HG03108 (cell line): ENCODE measurements around the gene KCNMB2.
"Not testable (repeated sequence)": the region's sequence is repeated elsewhere in the genome, so short reads cannot be mapped to it uniquely, and the experiment has no call there.

Source experiments
- ATAC-seq: cut with Tn5 transposase; IDR thresholded peaks from one replicate; pipeline ENCODE4 v1.9.1; 2021; ENCODE audit warnings: moderate library complexity; ENCODE audit not compliant: unreplicated experiment

Gene KCNMB2

DNA sequence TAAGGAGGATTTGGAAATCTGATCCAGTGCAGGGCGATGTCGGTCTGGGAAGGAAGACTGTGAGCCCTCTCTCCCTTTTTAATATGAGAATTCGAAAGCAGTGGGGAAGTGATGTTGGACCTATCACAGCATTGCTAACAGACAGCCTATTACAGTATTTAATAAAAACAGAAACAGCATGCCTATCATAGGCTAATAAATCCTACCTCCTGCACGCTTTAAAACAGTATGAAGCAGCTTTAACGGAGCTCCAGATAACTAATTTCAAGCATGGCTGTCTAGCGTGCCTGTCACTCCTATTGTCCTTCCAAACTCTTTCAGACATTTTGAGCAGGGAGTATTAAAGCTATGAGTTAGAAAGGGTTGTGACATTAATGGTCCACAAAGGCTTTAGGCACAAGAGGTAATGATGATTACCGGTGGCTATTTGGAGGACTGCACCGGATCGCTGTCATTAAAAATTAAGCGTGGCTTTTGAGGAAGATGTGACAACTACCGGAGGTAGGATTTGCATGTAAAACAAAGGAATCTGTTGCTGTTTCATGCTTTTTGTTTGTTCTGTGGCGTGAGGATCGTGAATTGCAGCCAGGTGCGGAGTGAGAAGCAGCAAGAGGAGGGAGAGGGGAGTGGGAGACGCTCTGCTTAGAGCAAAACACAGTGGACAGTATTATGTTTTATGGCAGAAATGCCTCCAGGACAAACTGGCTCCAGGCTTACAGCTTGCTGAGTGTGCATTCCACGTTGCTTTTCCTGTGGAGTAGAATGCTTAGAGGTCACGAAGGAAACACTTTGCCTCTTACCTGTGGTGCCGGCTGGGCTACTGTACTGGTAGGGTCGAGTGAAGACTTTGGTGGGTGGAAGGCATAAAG, at the start of gene KCNMB2:
Gene KCNMB2 (plus strand): TSS at position 226 of the 869 bp plus-strand sequence.
- no peak for ATAC-seq

DNA sequence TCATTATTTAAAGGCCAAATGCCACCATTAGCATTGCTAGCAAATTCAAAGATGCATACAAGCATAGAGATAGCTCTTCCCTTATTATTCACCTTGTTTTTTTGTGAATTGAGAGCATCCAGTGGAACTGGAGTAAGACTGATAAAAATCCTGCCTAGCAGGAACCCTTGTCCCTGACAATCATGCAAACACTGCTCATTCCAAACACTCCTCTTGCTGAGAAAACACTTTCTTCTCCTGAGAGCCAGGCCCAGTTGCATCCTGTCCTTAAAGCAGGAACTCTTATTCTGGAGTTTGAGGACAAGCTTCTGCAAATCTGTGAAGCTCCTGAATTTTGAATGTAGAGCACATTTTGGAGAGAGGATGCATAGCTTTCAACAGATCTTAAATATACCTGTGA, 49.3 kb upstream of the KCNMB2 start:
- ATAC-seq, result no peak

DNA sequence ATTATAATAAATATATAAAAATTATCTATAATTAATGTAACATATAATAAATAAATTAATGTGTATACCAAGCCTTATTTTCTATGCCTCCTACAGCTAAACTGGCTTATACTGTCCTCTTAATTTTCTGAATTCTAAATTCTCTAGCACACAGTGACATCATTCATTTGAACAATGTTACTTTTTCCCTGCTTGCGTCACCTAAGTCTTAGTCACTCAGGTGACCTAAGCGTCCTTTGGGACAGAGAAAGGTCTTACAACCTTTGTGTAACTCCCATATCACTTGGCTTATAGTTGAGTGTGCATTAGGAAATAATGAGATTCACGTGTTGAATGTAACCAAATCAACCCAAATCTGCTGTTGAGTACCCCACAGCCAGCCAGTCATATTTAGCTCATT, 48.5 kb upstream of the KCNMB2 start:
- no peak for ATAC-seq

DNA sequence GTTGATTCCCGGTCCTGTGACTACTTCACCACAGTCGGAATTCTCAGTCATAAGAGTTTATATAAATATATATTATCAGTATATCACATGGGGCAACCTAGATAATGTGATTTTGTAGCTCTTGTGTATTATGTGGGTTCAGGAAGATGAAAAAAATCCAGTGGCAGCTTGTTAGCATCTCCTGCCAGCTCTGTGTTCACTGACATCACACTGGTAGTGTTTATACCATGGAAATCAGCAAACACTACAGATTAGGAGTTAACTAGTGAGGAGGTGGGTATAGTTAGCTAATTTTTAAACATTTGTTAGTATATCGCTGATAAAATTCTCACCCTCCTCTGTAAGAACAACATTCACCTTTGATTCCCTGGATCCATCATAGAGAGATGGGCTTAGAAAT, 44.5 kb upstream of the KCNMB2 start:
- no peak for ATAC-seq

DNA sequence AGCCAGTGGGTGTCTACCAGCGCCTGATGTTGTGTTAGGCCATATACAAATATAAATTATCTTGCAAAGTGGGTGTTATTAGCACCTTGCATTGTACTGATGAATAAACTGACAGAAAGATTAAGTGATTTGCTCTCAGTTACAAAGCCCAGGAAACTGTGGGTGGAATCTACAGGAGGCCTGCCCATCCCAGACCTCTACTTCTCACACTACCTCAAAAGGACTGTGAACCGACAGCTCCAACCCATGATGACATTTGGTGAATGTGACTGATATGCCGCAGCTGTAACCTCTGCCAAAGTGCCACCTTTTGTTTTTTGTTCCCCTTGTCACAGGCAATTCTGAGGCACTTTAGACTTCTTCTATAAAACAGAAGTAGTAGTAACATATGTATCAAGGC, 43.7 kb upstream of the KCNMB2 start:
- ATAC-seq, result no peak

DNA sequence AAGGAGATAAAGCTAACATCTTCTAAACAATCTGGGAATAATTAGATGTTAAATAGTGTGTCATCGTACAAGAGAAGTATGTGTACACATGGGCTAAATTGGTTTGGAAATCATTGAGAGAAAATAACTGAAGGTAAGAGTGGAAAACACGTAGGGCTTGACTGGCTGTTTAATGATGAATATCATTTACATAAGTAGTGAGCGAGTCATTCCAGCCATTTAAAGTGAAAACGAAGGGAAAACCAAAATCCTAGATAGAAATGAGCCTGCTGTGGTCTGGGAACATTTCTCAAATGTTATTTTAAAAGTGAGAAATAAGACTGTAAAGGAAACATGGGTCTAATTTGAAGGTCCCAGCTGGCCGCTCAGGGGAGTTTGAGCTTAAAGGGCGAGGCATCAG, 41.9 kb upstream of the KCNMB2 start:
- ATAC-seq, result no peak

DNA sequence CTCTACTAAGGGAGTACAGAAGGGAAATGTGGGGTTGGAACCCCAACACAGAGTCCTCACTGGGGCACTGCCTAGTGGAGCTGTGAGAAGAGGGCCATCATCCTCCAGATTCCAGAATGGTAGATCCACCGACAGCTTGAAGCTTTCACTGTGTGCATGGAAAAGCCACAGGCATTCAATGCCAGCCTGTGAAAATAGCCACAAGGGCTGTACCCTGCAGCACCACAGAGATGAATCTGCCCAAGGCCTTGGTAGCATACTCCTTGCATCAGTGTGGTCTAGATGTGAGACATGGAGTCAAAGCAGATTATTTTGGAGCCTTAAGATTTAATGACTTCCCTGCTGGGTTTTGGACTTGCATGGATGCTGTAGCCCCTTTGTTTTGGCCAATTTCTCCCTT, 39.3 kb upstream of the KCNMB2 start:
- ATAC-seq, result no peak

DNA sequence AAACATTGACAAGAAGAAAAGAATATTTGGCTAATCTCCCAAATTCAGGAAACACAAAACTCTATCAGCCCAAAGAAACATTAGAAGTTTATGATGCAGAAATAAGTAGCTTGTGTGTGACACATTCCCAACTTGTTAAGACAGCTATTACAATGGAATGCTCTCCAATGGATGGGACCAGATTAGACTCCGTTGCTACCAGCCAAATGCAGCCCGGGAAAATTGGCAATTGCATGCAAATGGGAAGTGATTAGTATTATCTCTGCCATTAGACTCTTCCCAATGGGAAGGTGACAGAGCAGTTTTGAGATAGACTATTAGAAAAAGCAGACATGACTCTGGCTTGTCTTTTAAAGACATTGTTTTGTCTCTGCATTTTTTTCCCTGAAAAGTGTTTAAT, 37.4 kb upstream of the KCNMB2 start:
- no peak for ATAC-seq

DNA sequence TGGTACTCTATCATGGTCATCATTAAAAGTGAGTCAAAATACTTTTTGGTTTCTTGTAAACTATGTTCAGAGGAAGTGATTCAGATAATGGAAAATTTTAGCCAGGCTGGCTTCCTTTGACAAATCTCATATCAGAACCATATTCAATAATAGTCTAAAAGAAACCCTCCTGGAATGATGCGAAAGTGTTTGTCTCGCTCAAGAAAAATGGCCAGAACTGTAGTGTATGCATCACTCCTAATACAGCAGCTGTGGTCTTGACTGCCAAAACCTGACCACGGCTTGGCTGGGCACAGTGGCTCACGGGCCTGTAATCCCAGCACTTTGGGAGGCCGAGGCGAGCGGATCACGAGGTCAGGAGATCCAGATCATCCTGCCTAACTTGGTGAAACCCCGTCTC, 35.6 kb upstream of the KCNMB2 start:
- ATAC-seq, result no peak

DNA sequence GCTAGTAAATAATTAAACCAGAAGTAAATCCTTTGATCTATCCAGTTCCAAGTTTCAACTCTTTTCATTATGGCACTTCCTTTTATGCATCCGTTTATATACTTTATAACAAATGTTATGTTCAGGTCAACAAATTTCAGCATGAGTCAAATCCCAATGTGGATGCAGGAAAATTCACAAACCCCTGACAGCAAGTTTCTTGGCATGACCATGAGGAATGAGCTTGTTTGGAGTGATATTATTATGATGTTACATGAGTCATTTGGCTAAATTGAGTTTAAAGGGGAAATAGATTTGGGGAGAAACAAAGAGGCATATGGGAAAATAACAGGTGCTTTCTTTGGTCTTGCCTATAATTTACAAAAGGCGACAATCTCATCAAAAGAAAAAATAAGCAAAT, 32.1 kb upstream of the KCNMB2 start:
- no peak for ATAC-seq

DNA sequence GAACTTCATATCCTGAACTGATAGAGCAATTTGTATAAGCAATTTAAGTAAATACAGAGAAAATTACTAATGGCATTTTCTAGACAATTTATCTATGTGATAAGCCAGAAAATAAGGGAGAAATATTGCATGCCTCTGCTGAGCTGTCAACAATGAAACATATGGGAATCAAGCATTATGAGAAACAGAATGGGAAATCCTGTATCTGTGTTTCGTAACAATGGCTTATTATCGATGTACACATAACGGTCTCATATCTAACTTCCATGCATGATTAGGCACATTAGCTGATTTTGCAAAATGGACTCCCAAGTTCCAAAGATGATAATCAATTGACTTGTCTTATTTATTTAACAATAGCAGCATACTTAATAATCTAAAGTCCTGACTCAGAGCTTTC, 30.4 kb upstream of the KCNMB2 start:
- ATAC-seq, result no peak

DNA sequence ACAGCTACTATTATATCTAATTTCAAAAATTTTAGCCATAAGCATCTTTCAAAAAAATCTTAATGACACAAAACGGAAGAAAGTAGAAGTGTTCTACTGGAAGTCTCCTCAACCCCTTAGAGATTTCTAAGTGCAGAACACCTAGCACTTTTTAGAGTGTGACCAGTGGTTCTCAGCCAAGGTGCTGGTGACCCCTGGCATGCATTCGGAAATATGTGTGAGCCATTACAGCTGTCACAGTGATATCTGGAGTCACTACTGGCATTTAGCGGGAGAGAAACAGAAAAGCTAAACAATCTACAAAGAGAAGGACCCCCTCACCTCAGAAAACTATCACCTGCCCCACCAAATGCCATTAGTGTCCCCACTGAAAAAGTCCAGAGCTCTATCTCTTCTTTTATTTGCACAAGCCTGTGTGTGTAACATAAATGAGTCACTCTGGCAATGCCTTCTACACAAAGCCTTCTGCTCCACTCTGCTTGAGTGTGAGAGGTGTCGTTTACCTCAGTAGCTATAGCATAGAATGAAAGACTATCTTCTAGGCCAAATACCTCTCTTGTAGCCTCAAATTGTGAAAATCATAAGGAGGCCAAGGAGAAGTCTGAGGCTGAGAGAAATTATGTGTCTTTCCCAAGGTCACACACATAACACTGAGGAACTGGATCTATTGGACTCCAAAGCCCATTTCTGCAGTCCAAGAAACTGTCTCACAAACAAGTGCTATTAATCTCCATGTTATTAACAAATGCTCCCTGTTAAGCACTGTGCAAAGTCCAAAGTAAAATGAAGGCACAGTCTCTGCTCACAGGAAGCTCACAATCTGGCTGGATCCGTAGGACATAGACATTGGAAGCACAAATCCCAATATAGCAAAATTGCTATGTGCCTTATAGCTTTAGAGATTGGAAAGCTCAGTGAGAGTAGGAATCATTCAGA, 28.5 kb upstream of the KCNMB2 start:
- ATAC-seq, result no peak

DNA sequence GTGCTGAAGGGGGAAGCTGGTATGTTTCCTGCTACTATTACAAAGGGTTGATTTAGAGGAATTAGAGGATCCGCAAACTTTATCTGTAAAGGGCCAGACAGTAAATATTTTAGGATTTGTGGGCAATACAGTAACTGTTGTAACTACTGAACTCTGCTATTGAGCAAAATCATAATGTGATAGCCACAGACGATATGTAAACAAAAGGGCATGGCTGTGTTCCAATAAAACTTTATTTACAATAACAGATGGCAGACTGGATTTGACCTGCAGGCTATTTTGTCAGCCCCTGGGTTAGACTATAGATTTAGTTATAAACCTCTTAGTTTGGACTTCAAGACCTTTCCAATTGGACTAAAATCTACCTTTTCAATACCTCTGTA, 27.8 kb upstream of the KCNMB2 start:
- no peak for ATAC-seq

DNA sequence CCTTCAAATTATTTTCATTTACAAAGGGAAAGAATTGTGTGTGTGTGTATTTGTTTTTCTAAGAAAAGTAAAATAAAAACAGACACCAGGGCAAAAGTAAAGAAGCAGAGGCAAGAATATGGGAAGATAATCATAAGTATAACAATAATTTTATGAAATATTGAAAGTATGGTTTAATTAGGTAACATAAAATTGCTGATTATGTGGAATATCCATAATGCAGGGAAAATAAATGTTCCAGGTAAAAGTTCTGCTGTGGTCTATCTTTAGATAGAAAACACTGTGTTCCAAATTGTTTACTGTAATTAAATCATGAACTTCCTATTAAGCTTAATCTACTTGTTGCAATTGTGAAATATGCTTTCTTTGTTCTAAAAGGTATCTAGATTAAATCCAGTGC, 25.7 kb upstream of the KCNMB2 start:
- ATAC-seq, result no peak

DNA sequence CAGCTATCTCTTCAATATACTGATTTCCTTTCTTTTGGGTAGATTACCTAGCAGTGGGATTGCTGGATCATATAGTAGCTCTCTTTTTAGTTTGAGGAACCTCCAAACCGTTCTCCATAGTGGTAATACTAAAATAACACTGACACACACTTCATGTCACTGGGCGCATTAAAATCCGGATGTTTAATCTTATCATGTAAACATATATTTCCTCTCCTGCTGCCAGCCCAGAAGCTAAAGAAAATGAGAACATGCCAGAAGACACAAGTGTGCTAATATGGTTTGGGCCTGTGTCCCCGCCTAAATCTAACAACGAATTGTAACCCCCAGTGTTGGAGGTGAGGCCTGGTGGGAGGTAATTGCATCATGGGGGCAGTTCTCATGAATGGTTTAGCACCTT, 23.6 kb upstream of the KCNMB2 start:
- no peak for ATAC-seq

DNA sequence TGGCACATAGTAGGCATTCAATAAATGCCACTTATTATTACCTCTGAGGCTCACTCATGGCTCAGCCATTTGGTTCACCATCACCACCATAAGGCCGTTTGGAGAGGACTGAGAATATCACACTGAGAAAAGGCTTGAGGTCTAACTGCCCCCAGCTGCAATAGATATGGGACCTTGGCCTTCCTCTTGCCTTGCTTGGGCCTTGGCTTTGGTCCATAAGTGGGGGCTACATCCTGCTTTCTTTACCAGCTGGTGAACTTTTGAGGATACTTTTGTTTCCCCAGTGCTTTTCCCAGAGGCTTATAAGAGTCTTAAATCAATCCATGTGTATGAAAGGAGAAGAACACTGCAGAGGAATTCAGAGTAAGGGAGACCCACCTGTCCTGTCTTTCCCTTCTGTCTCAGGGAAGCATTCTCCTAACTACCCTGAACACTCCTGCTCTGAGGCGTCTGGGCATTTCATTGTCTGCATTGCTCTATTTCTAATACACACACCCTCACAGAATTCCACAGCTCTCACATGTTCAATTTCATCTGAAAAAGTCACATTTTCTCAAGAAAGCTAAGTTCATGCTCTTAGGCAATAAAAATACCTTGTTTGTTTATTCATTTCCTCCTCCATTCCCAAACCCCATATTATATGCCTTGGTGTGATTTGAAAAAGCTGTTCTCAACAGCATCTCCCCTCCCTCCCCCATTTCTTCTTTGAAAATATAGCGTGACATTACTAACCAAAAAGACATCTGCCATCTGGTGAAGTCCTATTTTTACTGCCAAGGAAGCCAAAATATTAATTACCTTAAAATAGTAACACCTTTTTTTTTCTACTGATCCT, 22.5 kb upstream of the KCNMB2 start:
- no peak for ATAC-seq

DNA sequence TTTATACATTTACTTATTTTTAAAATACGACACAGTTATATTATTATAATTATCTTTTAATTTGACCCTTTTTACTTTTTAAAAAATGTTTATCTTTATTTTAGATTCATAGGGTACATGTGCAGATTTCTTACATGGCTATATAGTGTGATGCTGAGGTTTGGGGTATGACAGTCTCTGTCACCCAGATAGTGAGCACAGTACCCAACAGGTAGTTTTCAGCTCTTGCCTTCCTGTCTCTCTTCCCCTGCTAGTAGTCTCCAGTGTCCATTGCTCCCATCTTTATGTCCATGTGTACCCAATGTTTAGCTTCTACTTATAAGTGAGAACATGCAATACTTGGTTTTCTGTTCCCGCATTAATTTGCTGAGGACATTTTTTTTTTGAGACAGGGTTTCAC, 21.8 kb upstream of the KCNMB2 start:
- no peak for ATAC-seq

DNA sequence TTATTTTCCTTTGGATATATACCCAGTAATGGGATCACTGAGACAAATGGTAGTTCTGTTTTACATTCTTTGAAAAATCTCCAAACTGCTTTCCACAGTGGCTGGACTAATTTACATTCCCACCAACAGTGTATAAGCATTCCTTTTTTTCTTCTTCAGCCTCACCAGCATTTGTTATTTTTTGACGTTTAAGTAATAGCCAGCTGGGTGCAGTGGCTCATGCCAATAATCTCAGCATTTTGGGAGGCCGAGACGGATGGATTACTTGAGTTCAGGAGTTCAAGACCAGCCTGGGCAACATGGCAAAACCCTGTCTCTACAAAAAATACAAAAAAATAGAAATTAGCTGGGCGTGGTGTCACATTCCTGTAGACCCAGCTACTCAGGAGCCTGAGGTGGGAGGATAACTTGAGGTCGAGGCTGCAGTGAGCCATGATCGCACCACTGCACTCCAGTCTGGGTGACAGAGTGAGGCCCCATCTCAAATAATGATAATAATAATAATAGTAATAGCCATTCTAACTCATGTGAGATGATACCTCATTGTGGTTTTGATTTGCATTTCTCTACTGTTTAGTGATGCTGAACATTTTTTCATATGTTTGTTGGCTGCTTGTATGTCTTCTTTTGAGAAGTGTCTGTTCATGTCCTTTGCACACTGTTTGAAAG, 21.0 kb upstream of the KCNMB2 start:
- ATAC-seq, result not testable (repeated sequence)

DNA sequence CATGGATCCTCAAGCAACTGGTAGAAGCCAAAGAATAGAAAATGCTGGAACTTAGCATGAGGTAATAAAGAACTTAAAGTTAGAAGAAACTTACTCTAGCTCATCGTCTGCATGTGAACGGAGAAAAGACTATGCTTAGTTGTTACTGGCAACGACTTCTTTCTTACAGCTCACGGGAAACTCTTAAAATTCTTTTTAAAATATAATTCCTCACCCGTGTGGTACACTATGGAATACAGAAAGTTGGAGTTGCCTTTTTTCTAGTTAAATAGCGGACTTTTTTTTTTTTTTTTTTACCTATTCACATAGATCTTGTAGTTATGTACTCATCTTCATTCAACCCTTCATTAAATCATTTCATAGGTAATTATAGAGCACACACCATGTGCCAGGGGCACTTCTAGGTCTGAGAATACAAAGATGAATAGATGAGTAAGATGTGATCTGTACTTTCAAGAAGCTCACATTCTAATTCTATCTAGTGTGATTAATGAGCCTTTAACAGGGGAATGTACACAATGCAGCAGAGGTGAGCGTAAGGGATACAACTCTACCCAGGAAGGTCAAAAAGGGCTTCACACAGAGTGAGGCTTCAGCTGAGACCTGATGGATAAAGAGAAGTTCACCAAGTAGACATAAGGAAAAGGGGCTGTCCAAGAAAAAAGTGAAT, 18.4 kb upstream of the KCNMB2 start:
- ATAC-seq, result no peak
